ENCODE results near the gene DUSP15. TPM values are rescaled to one million over a fixed set of nuclear protein-coding genes. Genes with fewer than 3 reads are reported as not detected.

DUSP15 gene
- total RNA-seq, 1 experiment from 2014 or later = not detected

GRCh38 chr20:31877684-31878083, 7.4 kb upstream of the DUSP15 start:
- Histone ChIP-seq H3K27me3 (ENCODE audit: insufficient read depth, low read length) (no peaks in the 10 kb centered on the region), H3K36me3 (ENCODE audit: control insufficient read depth in 1 of 2, insufficient read depth in 2 of 2, low read length in 2 of 2) (no peaks in the 10 kb centered on the region), H3K27ac (ENCODE audit: low read depth, low read length) (no peak overlapping the region), H3K9ac (ENCODE audit: low read length) (no peak overlapping the region), H3K9me2 (ENCODE audit: insufficient read depth) (no peaks in the 10 kb centered on the region), H3K4me3 (replicated peaks in 1 of 2; ENCODE audit: low read depth in 1 of 2, low read length in 2 of 2) (no peak overlapping the region), H2AFZ (ENCODE audit: low read depth, low read length, poor library complexity, severe bottlenecking) (no peak overlapping the region), H3K79me2 (ENCODE audit: insufficient read depth, low read length) (no peaks in the 10 kb centered on the region), H3K9me3 (ENCODE audit: control insufficient read depth in 1 of 2, insufficient read depth in 1 of 2, low read depth in 1 of 2, low read length in 2 of 2) (no peaks in the 10 kb centered on the region), H3K4me1 (ENCODE audit: control insufficient read depth in 1 of 2, insufficient read depth in 2 of 2, low read length in 2 of 2) (peaks cover 4 to 11% of the 10 kb centered on the region in 2 experiments; a peak in 3 of 4 replicates), H3K4me2 (ENCODE audit: low read length) (no peak overlapping the region), H4K20me1 (ENCODE audit: insufficient read depth) (no peaks in the 10 kb centered on the region)
- DNase-seq (ENCODE audit: low read depth, low spot score) = no peak
- BruUV-seq (replicated peaks) = no TSS peak
- no peak for ATAC-seq
- CTCF ChIA-PET = no interaction called here
- RAD21 ChIA-PET (ENCODE audit: low non-redundant PET in 1 of 2, low total read pairs in 2 of 2, uncharacterized antibody in 2 of 2, unreplicated experiment in 2 of 2) = no interaction called here
- TF ChIP-seq CTCF (IDR thresholded peaks at IDR 0.05 in 2 of 3, conservative IDR thresholded peaks at IDR 0.05 in 1 of 3; ENCODE audit: borderline replicate concordance in 1 of 3, insufficient read depth in 1 of 3, low read depth in 2 of 3, low read length in 2 of 3) = no peak
- TF ChIP-seq MAX (IDR thresholded peaks at IDR 0.05) = no peak
- no peak for TF ChIP-seq FOSL1 (IDR thresholded peaks at IDR 0.05; ENCODE audit: low read depth)
- no peak for TF ChIP-seq ATF3 (IDR thresholded peaks at IDR 0.05)
- no peak for TF ChIP-seq SRF (IDR thresholded peaks at IDR 0.05; ENCODE audit: low read depth)
- no peak for TF ChIP-seq JUND (IDR thresholded peaks at IDR 0.05)
- no peak for TF ChIP-seq POLR2AphosphoS5 (IDR thresholded peaks at IDR 0.05; ENCODE audit: low read depth, low read length)
- TF ChIP-seq ELF1 (IDR thresholded peaks at IDR 0.05; ENCODE audit: borderline replicate concordance, low read depth) = no peak
- no peak for TF ChIP-seq ZBTB33 (IDR thresholded peaks at IDR 0.05; ENCODE audit: extremely low read depth, insufficient replicate concordance, low read length)
- no peak for TF ChIP-seq EZH2phosphoT487 (IDR thresholded peaks at IDR 0.05; ENCODE audit: borderline replicate concordance)
- no peak for TF ChIP-seq TCF7L2 (IDR thresholded peaks at IDR 0.05; ENCODE audit: borderline replicate concordance, extremely low read depth, insufficient read depth, insufficient read length)
- TF ChIP-seq YY1 (IDR thresholded peaks at IDR 0.05; ENCODE audit: extremely low read depth, insufficient replicate concordance, low read depth, low read length) = no peak
- TF ChIP-seq REST (IDR thresholded peaks at IDR 0.05; ENCODE audit: low read depth) = no peak
- TF ChIP-seq RAD21 (IDR thresholded peaks at IDR 0.05; ENCODE audit: low read depth) = no peak
- TF ChIP-seq SIN3A (IDR thresholded peaks at IDR 0.05; ENCODE audit: low read depth) = no peak
- no peak for TF ChIP-seq POLR2A (IDR thresholded peaks at IDR 0.05; ENCODE audit: borderline replicate concordance, extremely low read depth, insufficient read depth, insufficient read length)
- TF ChIP-seq EGR1 (IDR thresholded peaks at IDR 0.05; ENCODE audit: low read depth) = no peak
- no peak for TF ChIP-seq EZH2 (IDR thresholded peaks at IDR 0.05)
- intact Hi-C loops (cut with micrococcal nuclease) = no loop called here
- POLR2A ChIA-PET = no interaction called here
